ENCODE results near the gene NHLRC2. TPM values are rescaled to one million over a fixed set of nuclear protein-coding genes. Genes with fewer than 3 reads are reported as not detected.
A peak's percentile ranks its signal among the peaks of the same experiment; 100 is the strongest.

NHLRC2 gene
- total and polyA plus RNA-seq, 2 of the 13 experiments (the other 11 are each of a cell fraction or from before 2014, with no cell fraction given) = 7.6 to 12.7 TPM

DNA sequence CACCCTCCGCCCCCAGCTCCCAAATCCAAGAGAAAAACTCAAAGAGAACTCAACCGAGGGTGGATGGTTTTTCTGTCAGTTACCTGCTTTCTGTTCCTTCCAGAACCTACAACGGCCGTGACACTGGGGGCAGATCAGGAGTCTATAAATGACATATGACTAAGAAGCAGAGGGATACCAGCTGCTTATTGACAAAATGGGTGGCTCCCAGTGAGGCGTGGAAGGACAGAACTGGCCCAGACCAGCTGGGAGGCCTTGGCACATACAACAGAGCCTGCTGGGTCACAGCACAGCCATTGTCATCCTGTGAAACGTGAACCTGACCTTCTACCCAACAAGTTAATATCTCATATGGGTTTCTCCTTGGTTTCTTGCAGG, 104.9 kb downstream of the NHLRC2 start (continued):
- TF ChIP-seq, protein P1, sequence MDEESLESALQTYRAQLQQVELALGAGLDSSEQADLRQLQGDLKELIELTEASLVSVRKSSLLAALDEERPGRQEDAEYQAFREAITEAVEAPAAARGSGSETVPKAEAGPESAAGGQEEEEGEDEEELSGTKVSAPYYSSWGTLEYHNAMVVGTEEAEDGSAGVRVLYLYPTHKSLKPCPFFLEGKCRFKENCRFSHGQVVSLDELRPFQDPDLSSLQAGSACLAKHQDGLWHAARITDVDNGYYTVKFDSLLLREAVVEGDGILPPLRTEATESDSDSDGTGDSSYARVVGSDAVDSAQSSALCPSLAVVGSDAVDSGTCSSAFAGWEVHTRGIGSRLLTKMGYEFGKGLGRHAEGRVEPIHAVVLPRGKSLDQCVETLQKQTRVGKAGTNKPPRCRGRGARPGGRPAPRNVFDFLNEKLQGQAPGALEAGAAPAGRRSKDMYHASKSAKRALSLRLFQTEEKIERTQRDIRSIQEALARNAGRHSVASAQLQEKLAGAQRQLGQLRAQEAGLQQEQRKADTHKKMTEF (CRISPR knock-in tag; IDR thresholded peaks at IDR 0.05) = no peak
- TF ChIP-seq STAG1 (CRISPR knock-in tag; IDR thresholded peaks at IDR 0.05) (no peak), NFIB (CRISPR knock-in tag; IDR thresholded peaks at IDR 0.05; ENCODE audit: borderline replicate concordance) (no peak), ATF7 (IDR thresholded peaks at IDR 0.05) (no peak), ATF7 (CRISPR knock-in tag; IDR thresholded peaks at IDR 0.05) (no peak)

DNA sequence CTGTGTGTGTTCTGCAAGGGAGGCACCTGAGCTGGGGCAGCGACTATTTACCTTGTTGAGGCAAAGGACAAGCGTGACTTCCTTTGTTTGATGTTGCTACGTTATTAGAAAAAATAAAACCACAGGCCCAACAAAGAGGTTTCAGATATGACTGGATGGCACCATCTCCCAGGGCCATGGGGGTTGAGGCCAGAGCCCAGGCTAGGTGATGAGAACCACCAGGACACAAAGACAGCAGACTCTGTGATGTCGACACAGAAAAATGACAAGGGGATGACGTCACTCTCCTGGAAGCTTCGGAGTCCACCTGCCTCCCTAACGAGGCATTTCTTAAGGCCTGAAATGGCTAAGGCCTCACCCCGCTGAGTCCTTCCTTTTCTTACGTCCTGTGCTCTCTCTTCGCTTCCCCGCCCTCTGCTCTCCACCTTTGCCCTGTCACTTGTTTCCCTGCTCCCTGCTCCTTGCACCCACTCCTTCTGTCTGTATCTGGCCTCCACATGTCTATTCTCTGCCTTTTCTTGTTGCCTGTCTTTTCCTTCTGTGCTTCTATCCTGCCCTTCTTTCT, 106.2 kb downstream of the NHLRC2 start:
- WGBS (ENCODE audit: low lambda C conversion rate) = 3% methylated on average over 8 of the region's 11 CpGs
- FAIRE-seq = no peak
- Histone ChIP-seq H3K27me3 (ENCODE audit: control insufficient read depth in 1 of 2, insufficient read depth in 2 of 2, low read length in 2 of 2) (no peaks in the 10 kb centered on the region), H3K4me3 (replicated peaks in 1 of 3; ENCODE audit: insufficient read depth in 1 of 3, low read depth in 2 of 3, low read length in 3 of 3) (peak overlapping the region; percentile 20 to 50 (median 34); a peak in 5 of 6 replicates), H3K79me2 (ENCODE audit: insufficient read depth, low read length) (no peaks in the 10 kb centered on the region), H3K36me3 (replicated peaks in 1 of 2; ENCODE audit: control insufficient read depth in 1 of 2, insufficient read depth in 2 of 2, low read length in 2 of 2) (no peaks in the 10 kb centered on the region), H3K27ac (ENCODE audit: extremely low read length, insufficient read depth, low read length) (peak overlapping the region; percentile 1), H3K4me2 (ENCODE audit: low read depth, low read length) (peak overlapping the region; percentile 67), H4K20me1 (ENCODE audit: insufficient read depth, low read length) (no peaks in the 10 kb centered on the region), H3K4me1 (ENCODE audit: insufficient read depth, low read length) (peaks cover 60% of the 10 kb centered on the region), H3K9ac (ENCODE audit: insufficient read depth, low read depth, low read length) (peak overlapping the region; percentile 49), H2AFZ (ENCODE audit: low read length) (no peak overlapping the region), H3K9me3 (ENCODE audit: low read length) (no peaks in the 10 kb centered on the region)
- ChIA-PET POLR2A (no interaction called here), CTCF (ENCODE audit: low intra/inter-chr PET ratio, low total read pairs) (no interaction called here)
- peak; percentile 43 for ATAC-seq
- no TSS peak for BruUV-seq (replicated peaks)
- DNase-seq (ENCODE audit: low spot score) = peak; percentile 54
- in situ Hi-C loops (cut with HindIII; ENCODE audit: extremely low pct_ligation_motif_present, low pct_unique_long_range_greater_than_20kb) (no loop called here), intact Hi-C loops (cut with micrococcal nuclease; ENCODE audit: unreplicated experiment) (no loop called here)
- TF ChIP-seq, protein P2, sequence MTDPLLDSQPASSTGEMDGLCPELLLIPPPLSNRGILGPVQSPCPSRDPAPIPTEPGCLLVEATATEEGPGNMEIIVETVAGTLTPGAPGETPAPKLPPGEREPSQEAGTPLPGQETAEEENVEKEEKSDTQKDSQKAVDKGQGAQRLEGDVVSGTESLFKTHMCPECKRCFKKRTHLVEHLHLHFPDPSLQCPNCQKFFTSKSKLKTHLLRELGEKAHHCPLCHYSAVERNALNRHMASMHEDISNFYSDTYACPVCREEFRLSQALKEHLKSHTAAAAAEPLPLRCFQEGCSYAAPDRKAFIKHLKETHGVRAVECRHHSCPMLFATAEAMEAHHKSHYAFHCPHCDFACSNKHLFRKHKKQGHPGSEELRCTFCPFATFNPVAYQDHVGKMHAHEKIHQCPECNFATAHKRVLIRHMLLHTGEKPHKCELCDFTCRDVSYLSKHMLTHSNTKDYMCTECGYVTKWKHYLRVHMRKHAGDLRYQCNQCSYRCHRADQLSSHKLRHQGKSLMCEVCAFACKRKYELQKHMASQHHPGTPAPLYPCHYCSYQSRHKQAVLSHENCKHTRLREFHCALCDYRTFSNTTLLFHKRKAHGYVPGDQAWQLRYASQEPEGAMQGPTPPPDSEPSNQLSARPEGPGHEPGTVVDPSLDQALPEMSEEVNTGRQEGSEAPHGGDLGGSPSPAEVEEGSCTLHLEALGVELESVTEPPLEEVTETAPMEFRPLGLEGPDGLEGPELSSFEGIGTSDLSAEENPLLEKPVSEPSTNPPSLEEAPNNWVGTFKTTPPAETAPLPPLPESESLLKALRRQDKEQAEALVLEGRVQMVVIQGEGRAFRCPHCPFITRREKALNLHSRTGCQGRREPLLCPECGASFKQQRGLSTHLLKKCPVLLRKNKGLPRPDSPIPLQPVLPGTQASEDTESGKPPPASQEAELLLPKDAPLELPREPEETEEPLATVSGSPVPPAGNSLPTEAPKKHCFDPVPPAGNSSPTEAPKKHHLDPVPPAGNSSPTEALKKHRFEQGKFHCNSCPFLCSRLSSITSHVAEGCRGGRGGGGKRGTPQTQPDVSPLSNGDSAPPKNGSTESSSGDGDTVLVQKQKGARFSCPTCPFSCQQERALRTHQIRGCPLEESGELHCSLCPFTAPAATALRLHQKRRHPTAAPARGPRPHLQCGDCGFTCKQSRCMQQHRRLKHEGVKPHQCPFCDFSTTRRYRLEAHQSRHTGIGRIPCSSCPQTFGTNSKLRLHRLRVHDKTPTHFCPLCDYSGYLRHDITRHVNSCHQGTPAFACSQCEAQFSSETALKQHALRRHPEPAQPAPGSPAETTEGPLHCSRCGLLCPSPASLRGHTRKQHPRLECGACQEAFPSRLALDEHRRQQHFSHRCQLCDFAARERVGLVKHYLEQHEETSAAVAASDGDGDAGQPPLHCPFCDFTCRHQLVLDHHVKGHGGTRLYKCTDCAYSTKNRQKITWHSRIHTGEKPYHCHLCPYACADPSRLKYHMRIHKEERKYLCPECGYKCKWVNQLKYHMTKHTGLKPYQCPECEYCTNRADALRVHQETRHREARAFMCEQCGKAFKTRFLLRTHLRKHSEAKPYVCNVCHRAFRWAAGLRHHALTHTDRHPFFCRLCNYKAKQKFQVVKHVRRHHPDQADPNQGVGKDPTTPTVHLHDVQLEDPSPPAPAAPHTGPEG (CRISPR knock-in tag; IDR thresholded peaks at IDR 0.05) = no peak
- TF ChIP-seq, protein P3, sequence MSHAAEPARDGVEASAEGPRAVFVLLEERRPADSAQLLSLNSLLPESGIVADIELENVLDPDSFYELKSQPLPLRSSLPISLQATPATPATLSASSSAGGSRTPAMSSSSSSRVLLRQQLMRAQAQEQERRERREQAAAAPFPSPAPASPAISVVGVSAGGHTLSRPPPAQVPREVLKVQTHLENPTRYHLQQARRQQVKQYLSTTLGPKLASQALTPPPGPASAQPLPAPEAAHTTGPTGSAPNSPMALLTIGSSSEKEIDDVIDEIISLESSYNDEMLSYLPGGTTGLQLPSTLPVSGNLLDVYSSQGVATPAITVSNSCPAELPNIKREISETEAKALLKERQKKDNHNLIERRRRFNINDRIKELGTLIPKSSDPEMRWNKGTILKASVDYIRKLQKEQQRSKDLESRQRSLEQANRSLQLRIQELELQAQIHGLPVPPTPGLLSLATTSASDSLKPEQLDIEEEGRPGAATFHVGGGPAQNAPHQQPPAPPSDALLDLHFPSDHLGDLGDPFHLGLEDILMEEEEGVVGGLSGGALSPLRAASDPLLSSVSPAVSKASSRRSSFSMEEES (CRISPR knock-in tag; IDR thresholded peaks at IDR 0.05) = no peak
- TF ChIP-seq ZMYM4 (CRISPR knock-in tag; IDR thresholded peaks at IDR 0.05) = peak; percentile 26; the same call in 1 of the 2 replicates
- peak; percentile 25; the same call in 1 of the 2 replicates for TF ChIP-seq FOSL2 (CRISPR knock-in tag; IDR thresholded peaks at IDR 0.05)
- no peak for TF ChIP-seq ATAD3A (CRISPR knock-in tag; IDR thresholded peaks at IDR 0.05)
- TF ChIP-seq ATF7 (IDR thresholded peaks at IDR 0.05) = peak; percentile 99
- TF ChIP-seq ATF7 (CRISPR knock-in tag; IDR thresholded peaks at IDR 0.05) = 0 out of 2 replicates have a peak, but pooled peaks have one; percentile 60
- TF ChIP-seq ZNF501 (CRISPR knock-in tag; IDR thresholded peaks at IDR 0.05) = no peak
